ENCODE results near the gene SYP. TPM values are rescaled to one million over a fixed set of nuclear protein-coding genes. Genes with fewer than 3 reads are reported as not detected.
A peak's percentile ranks its signal among the peaks of the same experiment; 100 is the strongest.
"Not testable (repeated sequence)": the region's sequence is repeated elsewhere in the genome, so short reads cannot be mapped to it uniquely, and the experiment has no call there.

SYP gene
- total RNA-seq, 4 donors from 2014 or later = 2.9 to 10.5 (median 5.4) TPM

DNA sequence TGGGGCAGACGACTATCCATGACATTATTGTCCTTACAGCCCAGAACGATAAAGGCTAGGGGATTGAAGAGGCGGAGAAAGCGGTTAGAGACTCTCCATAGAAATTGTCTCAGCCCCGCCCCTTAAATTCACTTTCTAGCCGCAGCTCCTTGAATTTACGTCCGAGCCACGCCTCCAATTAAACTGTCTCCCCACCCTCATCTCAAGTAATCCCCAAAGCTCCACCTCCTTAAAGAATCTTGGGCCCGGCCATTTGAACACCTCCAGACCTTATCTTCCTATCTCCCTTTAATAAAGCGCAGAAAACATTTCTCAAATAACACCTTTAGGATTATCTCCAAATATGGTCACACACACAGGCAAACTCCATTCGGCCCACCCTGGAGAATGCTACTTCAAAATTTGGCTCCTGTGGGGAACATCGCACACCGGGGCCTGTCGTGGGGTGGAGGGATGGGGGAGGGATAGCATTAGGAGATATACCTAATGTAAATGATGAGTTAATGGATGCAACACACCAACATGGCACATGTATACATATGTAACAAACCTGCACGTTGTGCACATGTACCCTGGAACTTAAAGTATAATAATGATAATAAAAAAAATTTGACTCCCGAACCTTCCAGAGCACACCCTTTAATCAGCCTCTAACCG, 44.6 kb downstream of the SYP start:
- peak overlapping the region; percentile 90 to 99 (median 95) for H3K27ac ChIP-seq
- H3K27me3 ChIP-seq = no peaks in the 10 kb centered on the region
- peak overlapping the region; percentile 57 to 75 for H3K4me3 ChIP-seq
- whole genome bisulfite sequencing, 2 donors (ENCODE audit: low coverage in 1 of 2) = 0 to 33% methylated on average over 6 to 10 of the region's 18 CpGs
- ATAC-seq = peak; percentile 60
- H3K36me3 ChIP-seq = no peaks in the 10 kb centered on the region
- H3K4me1 ChIP-seq = peaks cover 0 to 10% (median 0%) of the 10 kb centered on the region in 3 donors
- H3K9me3 ChIP-seq = no peaks in the 10 kb centered on the region
- TF ChIP-seq, protein P1, sequence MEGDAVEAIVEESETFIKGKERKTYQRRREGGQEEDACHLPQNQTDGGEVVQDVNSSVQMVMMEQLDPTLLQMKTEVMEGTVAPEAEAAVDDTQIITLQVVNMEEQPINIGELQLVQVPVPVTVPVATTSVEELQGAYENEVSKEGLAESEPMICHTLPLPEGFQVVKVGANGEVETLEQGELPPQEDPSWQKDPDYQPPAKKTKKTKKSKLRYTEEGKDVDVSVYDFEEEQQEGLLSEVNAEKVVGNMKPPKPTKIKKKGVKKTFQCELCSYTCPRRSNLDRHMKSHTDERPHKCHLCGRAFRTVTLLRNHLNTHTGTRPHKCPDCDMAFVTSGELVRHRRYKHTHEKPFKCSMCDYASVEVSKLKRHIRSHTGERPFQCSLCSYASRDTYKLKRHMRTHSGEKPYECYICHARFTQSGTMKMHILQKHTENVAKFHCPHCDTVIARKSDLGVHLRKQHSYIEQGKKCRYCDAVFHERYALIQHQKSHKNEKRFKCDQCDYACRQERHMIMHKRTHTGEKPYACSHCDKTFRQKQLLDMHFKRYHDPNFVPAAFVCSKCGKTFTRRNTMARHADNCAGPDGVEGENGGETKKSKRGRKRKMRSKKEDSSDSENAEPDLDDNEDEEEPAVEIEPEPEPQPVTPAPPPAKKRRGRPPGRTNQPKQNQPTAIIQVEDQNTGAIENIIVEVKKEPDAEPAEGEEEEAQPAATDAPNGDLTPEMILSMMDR (IDR thresholded peaks at IDR 0.05) = no peak
- TF ChIP-seq POLR2A (IDR thresholded peaks at IDR 0.05) = no peak
- no peak for TF ChIP-seq EP300 (IDR thresholded peaks at IDR 0.05)
- no peak for TF ChIP-seq POLR2AphosphoS5 (IDR thresholded peaks at IDR 0.05)

DNA sequence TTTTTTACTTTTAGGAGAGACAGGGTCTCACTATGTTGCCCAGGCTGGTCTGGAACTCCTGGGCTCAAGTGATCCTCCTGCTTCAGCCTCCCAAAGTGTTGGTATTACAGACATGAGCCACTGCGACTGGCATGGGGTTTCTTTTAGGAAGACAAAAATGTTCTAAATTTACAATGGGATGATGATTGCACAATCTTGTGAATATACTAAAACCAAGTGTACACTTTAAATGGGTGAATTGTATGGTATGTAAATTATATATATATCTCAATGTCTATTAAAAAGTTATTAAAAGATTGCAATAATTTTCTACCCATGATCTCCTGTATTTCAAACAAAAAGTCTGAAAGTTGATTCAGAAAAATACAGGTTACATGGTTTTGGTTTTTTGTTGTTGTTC, 46.5 kb downstream of the SYP start:
- TF ChIP-seq POLR2AphosphoS5 (IDR thresholded peaks at IDR 0.05) (no peak), EP300 (IDR thresholded peaks at IDR 0.05) (no peak), POLR2A (IDR thresholded peaks at IDR 0.05) (no peak)
- TF ChIP-seq, protein P1 (IDR thresholded peaks at IDR 0.05) = no peak
- no peaks in the 10 kb centered on the region for H3K27me3 ChIP-seq
- ATAC-seq = no peak
- H3K36me3 ChIP-seq = no peaks in the 10 kb centered on the region
- H3K9me3 ChIP-seq = no peaks in the 10 kb centered on the region
- H3K4me3 ChIP-seq = no peak overlapping the region
- WGBS, 2 donors (ENCODE audit: low coverage in 1 of 2) = no CpG with 5 or more reads among the region's 1 CpG
- no peak overlapping the region for H3K27ac ChIP-seq
- H3K4me1 ChIP-seq = peaks cover 0 to 10% (median 0%) of the 10 kb centered on the region in 3 donors

DNA sequence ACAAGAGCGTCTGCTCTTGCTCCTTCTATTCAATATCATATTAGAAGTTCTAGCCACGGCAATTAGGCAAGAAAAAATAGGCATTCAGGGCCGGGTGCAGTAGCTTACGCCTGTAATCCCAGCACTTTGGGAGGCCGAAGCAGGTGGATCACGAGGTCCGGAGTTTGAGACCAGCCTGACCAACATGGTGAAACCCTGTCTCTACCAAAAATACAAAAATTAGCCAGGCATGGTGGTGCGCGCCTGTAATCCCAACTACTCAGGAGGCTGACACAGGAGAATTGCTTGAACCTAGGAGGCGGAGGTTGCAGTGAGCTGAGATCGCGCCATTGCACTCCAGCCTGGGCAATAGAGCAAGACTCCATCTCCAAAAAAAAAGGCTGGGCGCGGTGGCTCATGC, 50.7 kb downstream of the SYP start:
- ATAC-seq, H3K36me3 ChIP-seq, H3K4me1 ChIP-seq, H3K27ac ChIP-seq, H3K4me3 ChIP-seq, H3K9me3 ChIP-seq, H3K27me3 ChIP-seq: not testable (repeated sequence)
- WGBS, 2 donors (ENCODE audit: low coverage in 1 of 2) = 92 to 96% methylated on average over 3 to 9 of the region's 14 CpGs

DNA sequence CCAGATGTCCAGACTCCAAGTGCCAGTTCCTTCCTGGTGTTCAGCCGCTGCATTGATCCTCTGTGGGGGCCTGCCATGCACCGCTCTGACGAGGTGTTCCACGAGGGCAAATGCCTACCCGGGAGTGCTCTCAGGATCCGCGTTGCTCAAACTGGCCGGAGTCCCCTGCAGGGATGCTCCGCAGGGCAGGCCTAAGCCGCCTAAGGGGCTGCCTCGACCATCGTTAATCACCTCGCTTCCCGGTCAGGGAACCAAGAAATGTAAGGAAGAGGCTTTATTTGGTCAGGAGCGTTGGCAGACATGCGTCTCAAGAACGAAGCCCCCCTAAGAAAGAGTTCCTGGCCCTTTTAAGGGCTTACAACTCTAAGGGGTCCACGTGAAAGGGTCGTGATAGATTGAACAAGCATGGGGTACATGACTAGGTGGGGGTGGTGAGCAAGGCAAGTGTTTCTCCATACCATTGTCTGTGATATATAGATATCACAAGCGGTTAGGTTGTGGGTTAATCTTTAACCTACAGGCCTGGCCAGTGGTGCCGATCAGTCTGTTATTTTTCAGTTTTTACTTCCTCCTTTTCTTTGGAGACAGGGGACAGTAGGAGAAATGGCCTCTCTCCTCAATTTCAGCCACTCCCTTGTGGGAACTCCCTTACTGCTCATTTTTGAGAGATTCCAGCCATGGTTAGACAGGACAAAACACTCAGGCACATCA, 51.4 kb downstream of the SYP start:
- ATAC-seq, H3K4me3 ChIP-seq, H3K27ac ChIP-seq, H3K27me3 ChIP-seq, H3K36me3 ChIP-seq, H3K9me3 ChIP-seq, H3K4me1 ChIP-seq: not testable (repeated sequence)
- 79 to 83% methylated on average over 2 to 4 of the region's 21 CpGs for WGBS, 2 donors (ENCODE audit: low coverage in 1 of 2)

DNA sequence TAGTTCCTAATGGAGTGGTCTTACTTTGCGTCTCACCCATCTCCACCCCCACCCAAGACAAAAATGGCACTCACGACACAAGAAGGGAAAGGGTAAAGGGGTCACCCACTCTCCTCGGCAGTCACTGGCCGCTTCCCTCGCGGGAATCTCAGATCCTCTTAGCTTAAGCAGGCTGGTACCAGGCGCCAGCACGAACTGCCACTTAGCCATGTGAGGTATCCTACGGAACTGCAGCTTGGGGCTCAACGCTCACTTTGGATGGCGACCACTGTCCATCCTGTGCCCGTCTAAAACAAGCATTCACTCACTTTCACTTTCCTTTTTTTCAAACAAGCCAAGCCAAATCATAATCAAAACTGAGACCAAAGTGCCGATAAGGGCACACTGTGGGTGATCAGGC, 52.1 kb downstream of the SYP start:
- no peaks in the 10 kb centered on the region for H3K4me1 ChIP-seq
- H3K9me3 ChIP-seq = no peaks in the 10 kb centered on the region
- WGBS, 2 donors (ENCODE audit: low coverage in 1 of 2) = 84 to 90% methylated on average over 2 to 9 of the region's 13 CpGs
- TF ChIP-seq POLR2AphosphoS5 (IDR thresholded peaks at IDR 0.05) (no peak), POLR2A (IDR thresholded peaks at IDR 0.05) (no peak), EP300 (IDR thresholded peaks at IDR 0.05) (no peak)
- H3K4me3 ChIP-seq = no peak overlapping the region
- H3K36me3 ChIP-seq = no peaks in the 10 kb centered on the region
- ATAC-seq = no peak
- H3K27me3 ChIP-seq = no peaks in the 10 kb centered on the region
- H3K27ac ChIP-seq = no peak overlapping the region

DNA sequence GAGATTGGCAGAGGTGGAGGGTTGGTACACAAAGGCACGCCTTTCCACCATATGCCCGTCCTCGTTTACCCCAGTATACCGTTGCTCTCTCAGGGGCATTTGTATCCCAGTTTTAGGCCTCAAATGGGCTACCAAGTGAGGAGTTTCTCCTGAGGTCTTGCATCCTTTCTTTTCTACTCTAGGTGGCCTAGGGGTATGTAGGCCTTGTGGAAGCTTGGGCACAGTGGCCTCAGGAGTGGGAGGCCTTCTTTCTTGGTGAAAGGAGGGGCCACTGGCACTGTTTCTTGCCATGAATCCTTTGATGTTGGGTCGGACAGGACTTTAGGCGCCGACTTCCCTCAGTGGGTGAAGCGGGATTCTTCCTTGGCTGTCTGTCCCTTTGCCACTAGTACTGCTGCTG, 52.7 kb downstream of the SYP start:
- no peaks in the 10 kb centered on the region for H3K4me1 ChIP-seq
- no peak overlapping the region for H3K27ac ChIP-seq
- H3K36me3 ChIP-seq = no peaks in the 10 kb centered on the region
- TF ChIP-seq EP300 (IDR thresholded peaks at IDR 0.05) (no peak), POLR2AphosphoS5 (IDR thresholded peaks at IDR 0.05) (no peak), POLR2A (IDR thresholded peaks at IDR 0.05) (no peak)
- TF ChIP-seq, protein P1 (IDR thresholded peaks at IDR 0.05) = no peak
- ATAC-seq = no peak
- no peaks in the 10 kb centered on the region for H3K9me3 ChIP-seq
- no peaks in the 10 kb centered on the region for H3K27me3 ChIP-seq
- WGBS, 2 donors (ENCODE audit: low coverage in 1 of 2) = 98% methylated on average over 6 of the region's 8 CpGs; no CpG with 5 or more reads in 1 of the 2 donors
- no peak overlapping the region for H3K4me3 ChIP-seq

DNA sequence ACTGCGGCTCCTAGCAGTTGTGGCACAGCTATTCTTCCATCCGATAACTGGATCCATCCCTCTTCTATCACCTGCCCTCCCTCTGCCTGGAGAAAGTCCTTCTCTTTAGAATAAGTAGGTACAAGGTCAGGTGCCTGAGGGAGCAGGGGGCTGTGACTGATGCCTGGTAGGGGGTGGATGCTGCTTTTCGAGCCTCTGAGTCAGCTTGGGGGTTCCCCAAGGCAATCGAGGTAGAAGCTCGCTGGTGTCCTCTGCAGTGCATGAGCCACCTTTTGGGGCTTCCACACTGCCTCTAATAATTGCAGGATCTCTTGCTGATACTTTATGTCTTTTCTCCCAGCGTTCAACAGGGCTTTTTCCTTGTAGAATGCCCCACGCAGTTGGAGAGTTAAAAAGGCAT, 56.8 kb downstream of the SYP start:
- H3K4me1 ChIP-seq, H3K36me3 ChIP-seq, ATAC-seq, H3K4me3 ChIP-seq, H3K27me3 ChIP-seq, H3K27ac ChIP-seq, H3K9me3 ChIP-seq: not testable (repeated sequence)
- 65% methylated on average over 5 of the region's 7 CpGs; no CpG with 5 or more reads in 1 of the 2 donors for WGBS, 2 donors (ENCODE audit: low coverage in 1 of 2)
